Kidney epithelial cell (primary cell): ENCODE data around the gene SIDT1. TPM values are rescaled to one million over a fixed set of nuclear protein-coding genes. Genes with fewer than 3 reads are reported as not detected.

Experiments used
- DNase-seq: peaks from one replicate; pipeline ENCODE4 v3.0.0-alpha.2; 2010; ENCODE audit warnings: low read depth
- H3K27me3 ChIP-seq: 2 replicates; pipeline ENCODE4 v1.6.0; 2011; ENCODE audit warnings: low read length; ENCODE audit not compliant: control insufficient read depth, insufficient read depth
- H3K36me3 ChIP-seq: 2 replicates; pipeline ENCODE4 v1.5.1; 2011; ENCODE audit warnings: low read length; ENCODE audit not compliant: control insufficient read depth, insufficient read depth
- H3K4me3 ChIP-seq: 2 replicates; pipeline ENCODE4 v1.5.1; 2011; ENCODE audit warnings: low read depth, mild to moderate bottlenecking, control low read depth, low read length
- CTCF ChIP-seq: IDR thresholded peaks from 2 replicates; pipeline ENCODE4 v1.5.1; 2011; ENCODE audit warnings: mild to moderate bottlenecking, moderate library complexity, low read length, control low read depth, inconsistent platforms; ENCODE audit not compliant: insufficient read depth, poor library complexity, severe bottlenecking
- total RNA-seq: library from RNA; depleted of rRNA; stranded (reverse); fragments of >200 nt; gene quantifications from 2 replicates; pipeline ENCODE4 v1.2.3, GENCODE V29; 2015

SIDT1 gene
- total RNA-seq, 1 donor from 2014 or later = 0.04 TPM

GRCh38 chr3:113571360-113571759 lies 39.0 kb downstream of the SIDT1 start:
- Histone ChIP-seq H3K36me3 (no peaks in the 10 kb centered on the region), H3K4me3 (no peak overlapping the region)
- no peak for TF ChIP-seq CTCF

GRCh38 chr3:113573728-113574127 lies 41.4 kb downstream of the SIDT1 start:
- H3K36me3 ChIP-seq = no peaks in the 10 kb centered on the region
- DNase-seq = no peak
- peaks cover 8% of the 10 kb centered on the region for H3K27me3 ChIP-seq
- no peak overlapping the region for H3K4me3 ChIP-seq
- no peak for TF ChIP-seq CTCF

More at GRCh38 chr3:113571360-113571759, 39.0 kb downstream of the SIDT1 start:
- DNase-seq = no peak
- peaks cover 8% of the 10 kb centered on the region for H3K27me3 ChIP-seq

GRCh38 chr3:113574213-113574612 lies 41.9 kb downstream of the SIDT1 start:
- H3K27me3 ChIP-seq = peaks cover 8% of the 10 kb centered on the region
- no peak for TF ChIP-seq CTCF
- DNase-seq = no peak
- no peaks in the 10 kb centered on the region for H3K36me3 ChIP-seq
- H3K4me3 ChIP-seq = no peak overlapping the region

GRCh38 chr3:113575206-113575605 lies 42.9 kb downstream of the SIDT1 start:
- Histone ChIP-seq H3K36me3 (no peaks in the 10 kb centered on the region), H3K27me3 (peaks cover 8% of the 10 kb centered on the region), H3K4me3 (no peak overlapping the region)
- no peak for TF ChIP-seq CTCF
- no peak for DNase-seq

GRCh38 chr3:113585228-113585627 lies 52.9 kb downstream of the SIDT1 start:
- H3K36me3 ChIP-seq = no peaks in the 10 kb centered on the region
- H3K4me3 ChIP-seq = no peak overlapping the region
- no peak for DNase-seq
- H3K27me3 ChIP-seq = no peaks in the 10 kb centered on the region
- no peak for TF ChIP-seq CTCF

- Histone ChIP-seq H3K27me3 (no peaks in the 10 kb centered on the region), H3K36me3 (no peaks in the 10 kb centered on the region), H3K4me3 (no peak overlapping the region)
- no peak for TF ChIP-seq CTCF
- DNase-seq = no peak
Observed at GRCh38 chr3:113585720-113586119, 53.4 kb downstream of the SIDT1 start.
